ENCODE measurements around the gene MTHFD1L. TPM values are rescaled to one million over a fixed set of nuclear protein-coding genes. Genes with fewer than 3 reads are reported as not detected.

MTHFD1L gene
- total and polyA plus RNA-seq, 3 donors from 2014 or later = 23.4 to 35.3 (median 29.5) TPM

- Histone ChIP-seq H3K27me3 (no peaks in the 10 kb centered on the region), H3K36me3 (ENCODE audit: low read depth, missing control alignments) (no peaks in the 10 kb centered on the region), H3K4me3 (no peak overlapping the region), H3K4me1 (peaks cover 13% of the 10 kb centered on the region), H3K9me3 (no peaks in the 10 kb centered on the region), H3K27ac (no peak overlapping the region)
- no peak for DNase-seq
- WGBS, 2 donors = 49 to 65% methylated on average over 3 of the region's 3 CpGs
- TF ChIP-seq CTCF (IDR thresholded peaks at IDR 0.05) (no peak), POLR2A (IDR thresholded peaks at IDR 0.05) (no peak)
- intact Hi-C loops (cut with DNase I; ENCODE audit: low total_unique reads) = no loop called here
These were observed 197.8 kb downstream of the MTHFD1L start for GRCh38 chr6:151063352-151063751.

- H3K4me1 ChIP-seq = peaks cover 13% of the 10 kb centered on the region
- no peak for TF ChIP-seq CTCF (IDR thresholded peaks at IDR 0.05)
- no peak for TF ChIP-seq POLR2A (IDR thresholded peaks at IDR 0.05)
- H3K9me3 ChIP-seq = no peaks in the 10 kb centered on the region
- no peak overlapping the region for H3K27ac ChIP-seq
- no peak overlapping the region for H3K4me3 ChIP-seq
- intact Hi-C loops (cut with DNase I; ENCODE audit: low total_unique reads) = no loop called here
- no peak for DNase-seq
- no peaks in the 10 kb centered on the region for H3K27me3 ChIP-seq
- no peaks in the 10 kb centered on the region for H3K36me3 ChIP-seq (ENCODE audit: low read depth, missing control alignments)
- 69 to 81% methylated on average over 12 of the region's 12 CpGs for WGBS, 2 donors
These were observed 198.5 kb downstream of the MTHFD1L start for GRCh38 chr6:151063842-151064647.

GRCh38 chr6:151065027-151065815 lies 199.7 kb downstream of the MTHFD1L start:
- no peaks in the 10 kb centered on the region for H3K27me3 ChIP-seq
- 86 to 90% methylated on average over 9 to 10 of the region's 10 CpGs for WGBS, 2 donors
- no peaks in the 10 kb centered on the region for H3K36me3 ChIP-seq (ENCODE audit: low read depth, missing control alignments)
- H3K27ac ChIP-seq = no peak overlapping the region
- H3K4me3 ChIP-seq = no peak overlapping the region
- DNase-seq = no peak
- H3K4me1 ChIP-seq = peaks cover 13% of the 10 kb centered on the region
- H3K9me3 ChIP-seq = no peaks in the 10 kb centered on the region
- TF ChIP-seq POLR2A (IDR thresholded peaks at IDR 0.05) = no peak
- TF ChIP-seq CTCF (IDR thresholded peaks at IDR 0.05) = no peak
- intact Hi-C loops (cut with DNase I; ENCODE audit: low total_unique reads) = no loop called here

- TF ChIP-seq POLR2A (IDR thresholded peaks at IDR 0.05) (no peak), CTCF (IDR thresholded peaks at IDR 0.05) (no peak)
- Histone ChIP-seq H3K27ac (peak overlapping the region in 1 of 2 donors; percentile 74), H3K27me3 (no peaks in the 10 kb centered on the region), H3K36me3 (ENCODE audit: low read depth, missing control alignments) (no peaks in the 10 kb centered on the region), H3K9me3 (no peaks in the 10 kb centered on the region), H3K4me3 (no peak overlapping the region), H3K4me1 (peaks cover 26% of the 10 kb centered on the region)
- intact Hi-C loops (cut with DNase I; ENCODE audit: low total_unique reads) = no loop called here
- WGBS, 2 donors = 43 to 44% methylated on average over 14 of the region's 14 CpGs
- DNase-seq = no peak
These were observed 202.4 kb downstream of the MTHFD1L start for GRCh38 chr6:151067684-151068596.
